Endothelial cell of umbilical vein (primary cell): ENCODE data around the gene MBNL2. TPM values are rescaled to one million over a fixed set of nuclear protein-coding genes. Genes with fewer than 3 reads are reported as not detected.

Source experiments
- BruUV-seq: library from RNA; stranded (reverse); fragments of 400-500 nt; replicated peaks from 2 replicates; lab custom pipeline; 2021; lab: Mats Ljungman, UMichigan
- CTCF ChIA-PET: fragments of 300-600, 350-600 bp; sonication (Branson Sonifier 250); formaldehyde crosslinking; loops from one replicate; lab custom pipeline; 2021; ENCODE audit warnings: antibody characterized with exemption, inconsistent platforms; lab: Charles Lee
- POLR2A ChIA-PET: fragments of 300-600, 350-600 bp; sonication (Branson Sonifier 250); formaldehyde crosslinking; loops from one replicate; lab custom pipeline; 2021; ENCODE audit warnings: antibody characterized with exemption, inconsistent platforms; lab: Charles Lee
- DNase-seq: peaks from one replicate; pipeline ENCODE4 v3.0.0-alpha.2; 2011; ENCODE audit warnings: low read depth, low spot score
- FAIRE-seq: peaks from 2 replicates; lab custom pipeline; 2011; peaks lifted over from hg19 to GRCh38; lab: Jason Lieb, UNC
- H2AFZ ChIP-seq: 2 replicates; pipeline ENCODE4 v1.6.0; 2012; ENCODE audit warnings: low read depth, low read length, control low read depth, inconsistent platforms
- H3K27ac ChIP-seq: 2 replicates; pipeline ENCODE4 v1.5.1; 2011; ENCODE audit warnings: low read depth, mild to moderate bottlenecking, control low read depth, low read length, moderate library complexity; ENCODE audit not compliant: insufficient read depth
- H3K27me3 ChIP-seq, 2 experiments: 2 replicates each; pipeline versions ENCODE4 v1.6.0 to v1.6.1; 2011; ENCODE audit warnings: low read length in 2 of 2, mixed read lengths in 1 of 2; ENCODE audit not compliant: control insufficient read depth in 2 of 2, insufficient read depth in 2 of 2
- H3K36me3 ChIP-seq, 2 experiments: 2 replicates in 1 of 2; 3 replicates in 1 of 2; pipeline ENCODE4 v1.5.1; 2011; ENCODE audit warnings: low read length in 2 of 2, mild to moderate bottlenecking in 1 of 2, moderate library complexity in 1 of 2; ENCODE audit not compliant: control insufficient read depth in 2 of 2, insufficient read depth in 2 of 2; ENCODE audit errors: extremely low read depth in 1 of 2
- H3K4me1 ChIP-seq: 3 replicates; pipeline ENCODE4 v1.5.1; 2011; ENCODE audit warnings: mild to moderate bottlenecking, low read length; ENCODE audit not compliant: control insufficient read depth, insufficient read depth; ENCODE audit errors: extremely low read depth
- H3K4me2 ChIP-seq: 2 replicates; pipeline ENCODE4 v1.6.1; 2011; ENCODE audit warnings: low read length, control low read depth, mixed read lengths; ENCODE audit not compliant: insufficient read depth
- H3K4me3 ChIP-seq, 3 experiments: fragments of 200-600 bp in 1 of 3; sonication (generic), shearing (Covaris generic) in 1 of 3; replicated peaks in 1 of 3; 2 replicates each; pipeline ENCODE4 v1.5.1; 2011 to 2016; ENCODE audit warnings: control low read depth in 3 of 3, low read length in 3 of 3, mild to moderate bottlenecking in 2 of 3, inconsistent platforms in 1 of 3, low read depth in 1 of 3, moderate library complexity in 1 of 3; ENCODE audit not compliant: insufficient read depth in 1 of 3
- H3K79me2 ChIP-seq: 2 replicates; pipeline ENCODE4 v1.6.0; 2012; ENCODE audit warnings: low read length, inconsistent platforms; ENCODE audit not compliant: control insufficient read depth, insufficient read depth
- H3K9ac ChIP-seq: replicated peaks from 2 replicates; pipeline ENCODE3; 2011; ENCODE audit warnings: low read length, control low read depth; ENCODE audit not compliant: insufficient read depth; ENCODE audit errors: extremely low read depth
- H3K9me1 ChIP-seq: replicated peaks from 3 replicates; pipeline ENCODE4 v1.6.0; 2011; ENCODE audit warnings: mild to moderate bottlenecking, low read length; ENCODE audit not compliant: control insufficient read depth, insufficient read depth; ENCODE audit errors: extremely low read depth
- H3K9me3 ChIP-seq: replicated peaks from 2 replicates; pipeline ENCODE4 v1.5.1; 2012; ENCODE audit warnings: low read length, inconsistent platforms; ENCODE audit not compliant: control insufficient read depth, insufficient read depth
- H4K20me1 ChIP-seq: replicated peaks from 2 replicates; pipeline ENCODE3; 2011; ENCODE audit warnings: mild to moderate bottlenecking, low read length; ENCODE audit not compliant: control insufficient read depth, insufficient read depth; ENCODE audit errors: extremely low read depth
- CTCF ChIP-seq, 2 donors: IDR thresholded peaks; 1 replicate in 1 of 2; 2 replicates in 1 of 2; pipeline ENCODE4 v1.5.1; 2011; ENCODE audit warnings: low read length in 2 of 2, mild to moderate bottlenecking in 2 of 2, moderate library complexity in 2 of 2, control low read depth in 1 of 2, inconsistent platforms in 1 of 2, low read depth in 1 of 2; ENCODE audit not compliant: insufficient read depth in 1 of 2; ENCODE audit errors: extremely low read depth in 1 of 2
- EZH2 ChIP-seq: IDR thresholded peaks from 2 replicates; pipeline ENCODE4 v1.6.1; 2012; ENCODE audit warnings: borderline replicate concordance, low read depth, mild to moderate bottlenecking, moderate library complexity, low read length, inconsistent platforms; ENCODE audit not compliant: severe bottlenecking
- FOS ChIP-seq: IDR thresholded peaks from 2 replicates; pipeline ENCODE4 v1.6.1; 2011; ENCODE audit warnings: mild to moderate bottlenecking, low read length, moderate library complexity, borderline replicate concordance; ENCODE audit not compliant: insufficient read depth
- GATA2 ChIP-seq: IDR thresholded peaks from 2 replicates; pipeline ENCODE4 v1.7.0; 2011; ENCODE audit warnings: low read depth, mild to moderate bottlenecking, moderate library complexity, mixed read lengths, low read length; ENCODE audit not compliant: insufficient read length, insufficient read depth
- JUN ChIP-seq: IDR thresholded peaks from 2 replicates; pipeline ENCODE4 v1.6.1; 2011; ENCODE audit warnings: borderline replicate concordance, low read depth; ENCODE audit not compliant: insufficient read length, insufficient read depth
- MAX ChIP-seq: IDR thresholded peaks from 2 replicates; pipeline ENCODE4 v1.6.1; 2011; ENCODE audit not compliant: insufficient read depth, insufficient read length
- MYC ChIP-seq: IDR thresholded peaks from one replicate; pipeline ENCODE4 v1.6.1; 2011; ENCODE audit warnings: mild to moderate bottlenecking, low read depth, low read length
- POLR2A ChIP-seq: IDR thresholded peaks from 2 replicates; pipeline ENCODE4 v1.6.1; 2012; ENCODE audit warnings: low read depth, mild to moderate bottlenecking, control low read depth, low read length
- POLR2AphosphoS5 ChIP-seq: IDR thresholded peaks from 2 replicates; pipeline ENCODE4 v1.6.1; 2012; ENCODE audit warnings: low read depth, mild to moderate bottlenecking, control low read depth, low read length, moderate library complexity; ENCODE audit not compliant: insufficient read depth
- dilution Hi-C: fragments of 300-500 bp; cut with MboI; formaldehyde crosslinking; loops from one replicate; pipeline ENCODE4 v1.15.0; 2019; ENCODE audit warnings: low sequenced_read_pairs; ENCODE audit not compliant: extremely low pct_ligation_motif_present
- intact Hi-C: fragments of 100-400 bp; cut with micrococcal nuclease; formaldehyde crosslinking; loops from one replicate; pipeline ENCODE4 v1.10.0; 2022
- polyA plus RNA-seq, 4 experiments: library from polyadenylated mRNA; depleted of rRNA in 3 of 4; stranded (reverse) in 3 of 4; unstranded in 1 of 4; fragments of >200 nt; gene quantifications; 2 replicates each; pipeline versions ENCODE4 v1.2.1 to v1.2.3, GENCODE V29; 2011 to 2012; ENCODE audit warnings: missing spikeins in 1 of 4
- total RNA-seq: library from RNA; stranded (reverse); gene quantifications from 2 replicates; pipeline ENCODE4 v1.2.3, GENCODE V29; 2021

The MBNL2 gene
- total and polyA plus RNA-seq, 2 donors (not counting 3 experiments of a cell fraction or from before 2014, with no cell fraction given), result 32.9 to 76.5 TPM

DNA sequence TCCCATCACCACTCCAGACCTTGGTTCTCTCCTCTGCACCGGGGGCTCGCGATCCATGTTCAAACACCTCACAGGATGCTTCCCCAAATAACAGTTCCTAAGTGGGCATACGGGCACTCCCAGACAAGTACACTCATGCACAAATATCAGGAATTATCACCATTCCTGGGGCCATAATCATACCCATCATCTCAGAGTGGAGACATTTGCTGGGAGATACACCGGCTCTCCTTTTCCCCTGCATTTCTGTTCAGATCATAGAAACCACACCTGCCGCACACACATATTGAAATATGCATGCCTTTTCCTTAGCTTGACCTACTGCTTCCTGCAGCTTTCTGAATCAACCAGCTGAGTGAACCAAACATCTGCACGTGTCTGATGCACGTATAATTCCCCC lies 33.9 kb upstream of the MBNL2 start:
- H3K4me2 ChIP-seq, result no peak overlapping the region
- no peaks in the 10 kb centered on the region for H3K4me1 ChIP-seq
- no peak overlapping the region for H3K4me3 ChIP-seq
- POLR2A ChIA-PET, result interaction anchor here (0.7 kb wide), 1 partner anchor 92 kb away, joined by 5 read pairs; no protein-coding TSS in a partner anchor
- FAIRE-seq (no peak), DNase-seq (no peak)
- BruUV-seq, result no TSS peak
- H3K9me1 ChIP-seq, result no peaks in the 10 kb centered on the region
- H3K9ac ChIP-seq, result no peak overlapping the region
- dilution Hi-C loops, result no loop called here
- H3K36me3 ChIP-seq, result no peaks in the 10 kb centered on the region
- TF ChIP-seq POLR2A (no peak), GATA2 (no peak), MAX (no peak), EZH2 (no peak), MYC (no peak), POLR2AphosphoS5 (no peak), JUN (no peak), FOS (no peak), CTCF (IDR thresholded peaks at IDR 0.05; ENCODE audit: extremely low read depth in 1 of 2, insufficient read depth in 1 of 2, low read depth in 1 of 2, low read length in 2 of 2) (no peak)
- no peaks in the 10 kb centered on the region for H3K9me3 ChIP-seq
- H4K20me1 ChIP-seq, result no peaks in the 10 kb centered on the region
- H3K79me2 ChIP-seq, result no peaks in the 10 kb centered on the region
- no peak overlapping the region for H3K27ac ChIP-seq
- intact Hi-C loops, result no loop called here
- CTCF ChIA-PET, result interaction anchor here (1.6 kb wide), 1 partner anchor 12 kb away, joined by 5 read pairs; no protein-coding TSS in a partner anchor
- no peak overlapping the region for H2AFZ ChIP-seq
- peaks cover 0 to 5% of the 10 kb centered on the region in 2 experiments for H3K27me3 ChIP-seq
